RCC 7860 (cell line): ENCODE results near the gene GUK1.

Experiments used
- DNase-seq: peaks from one replicate; pipeline ENCODE4 v3.0.0-alpha.2; 2015; ENCODE audit warnings: low spot score
- FAIRE-seq: peaks from 2 replicates; lab custom pipeline; 2012; peaks lifted over from hg19 to GRCh38; lab: Jason Lieb, UNC

Gene GUK1

GRCh38 chr1:228139931-228140723 is at the start of gene GUK1:
Gene GUK1 (plus strand): TSS chr1:228140279. CDS start chr1:228140303, 24 bp downstream.
- peak; percentile 73 for FAIRE-seq

GRCh38 chr1:228090613-228091081 is 49.4 kb upstream of the GUK1 start:
- DNase-seq = no peak
- FAIRE-seq = no peak

More at GRCh38 chr1:228139931-228140723, at the start of gene GUK1:
- peak; percentile 99 for DNase-seq

- DNase-seq = no peak
- FAIRE-seq = no peak
These were observed 49.0 kb upstream of the GUK1 start for GRCh38 chr1:228091084-228091483.

- FAIRE-seq (no peak), DNase-seq (no peak)
These were observed 47.6 kb upstream of the GUK1 start for GRCh38 chr1:228092342-228093049.

- DNase-seq (no peak), FAIRE-seq (no peak)
These were observed 46.8 kb upstream of the GUK1 start for GRCh38 chr1:228093050-228093906.

- DNase-seq = no peak
- FAIRE-seq = no peak
These were observed 45.6 kb upstream of the GUK1 start for GRCh38 chr1:228094432-228095016.

- no peak for DNase-seq
These were observed 44.9 kb upstream of the GUK1 start for GRCh38 chr1:228095161-228095560.

GRCh38 chr1:228095938-228096337 is 44.1 kb upstream of the GUK1 start:
- FAIRE-seq = no peak
- DNase-seq = no peak

More at GRCh38 chr1:228095161-228095560, 44.9 kb upstream of the GUK1 start:
- no peak for FAIRE-seq

GRCh38 chr1:228096416-228097332 is 43.4 kb upstream of the GUK1 start:
- FAIRE-seq = no peak
- no peak for DNase-seq

GRCh38 chr1:228097333-228098081 is 42.6 kb upstream of the GUK1 start:
- DNase-seq = no peak
- FAIRE-seq = no peak

- FAIRE-seq = no peak
- DNase-seq = no peak
These were observed 41.7 kb upstream of the GUK1 start for GRCh38 chr1:228098323-228098931.

- FAIRE-seq = no peak
- no peak for DNase-seq
These were observed 40.7 kb upstream of the GUK1 start for GRCh38 chr1:228099331-228099732.

- no peak for DNase-seq
- no peak for FAIRE-seq
These were observed 39.1 kb upstream of the GUK1 start for GRCh38 chr1:228100822-228101613.

- DNase-seq (no peak), FAIRE-seq (no peak)
These were observed 38.5 kb upstream of the GUK1 start for GRCh38 chr1:228101614-228101993.

- DNase-seq (no peak), FAIRE-seq (no peak)
These were observed 37.9 kb upstream of the GUK1 start for GRCh38 chr1:228101994-228102790.

GRCh38 chr1:228102791-228103620 is 37.1 kb upstream of the GUK1 start, which contains the start of gene C1orf35:
Gene C1orf35 (minus strand): TSS chr1:228103325. CDS start chr1:228103227, 98 bp downstream.
- DNase-seq = peak; percentile 79
- no peak for FAIRE-seq
